ENCODE data around the gene TRA2B. TPM values are rescaled to one million over a fixed set of nuclear protein-coding genes. Genes with fewer than 3 reads are reported as not detected.

Gene TRA2B
- total RNA-seq, 3 donors from 2014 or later: 77.0 to 121 (median 92.0) TPM

GRCh38 chr3:185960522-185961288, 22.9 kb upstream of the TRA2B start:
- intact Hi-C loops (cut with DNase I, micrococcal nuclease): no loop called here
- Histone ChIP-seq H3K9me3 (no peaks in the 10 kb centered on the region), H3K36me3 (ENCODE audit: low read depth) (no peaks in the 10 kb centered on the region), H3K4me3 (no peak overlapping the region), H3K4me1 (ENCODE audit: low read depth) (peaks cover 9% of the 10 kb centered on the region)
- no peak for TF ChIP-seq CTCF (IDR thresholded peaks at IDR 0.05)
- ATAC-seq (peak; percentile 85), DNase-seq (peak in 2 of 3 donors; percentile 44 to 65)

GRCh38 chr3:185959609-185960521, 22.1 kb upstream of the TRA2B start:
- ATAC-seq: peak; percentile 71
- Histone ChIP-seq H3K36me3 (ENCODE audit: low read depth) (no peaks in the 10 kb centered on the region), H3K9me3 (no peaks in the 10 kb centered on the region), H3K4me3 (no peak overlapping the region), H3K4me1 (ENCODE audit: low read depth) (peaks cover 9% of the 10 kb centered on the region)
- TF ChIP-seq CTCF (IDR thresholded peaks at IDR 0.05): no peak
- peak in 2 of 3 donors; percentile 35 to 65 for DNase-seq
- intact Hi-C loops (cut with DNase I, micrococcal nuclease): no loop called here

- Histone ChIP-seq H3K4me3 (no peak overlapping the region), H3K36me3 (ENCODE audit: low read depth) (no peaks in the 10 kb centered on the region), H3K4me1 (ENCODE audit: low read depth) (peaks cover 10% of the 10 kb centered on the region), H3K9me3 (no peaks in the 10 kb centered on the region)
- DNase-seq (peak in 1 of 3 donors; percentile 41), ATAC-seq (peak; percentile 58)
- TF ChIP-seq CTCF (IDR thresholded peaks at IDR 0.05): no peak
- intact Hi-C loops (cut with DNase I, micrococcal nuclease): no loop called here
These were observed 20.8 kb upstream of the TRA2B start for GRCh38 chr3:185958626-185959025.

- no peak for TF ChIP-seq CTCF (IDR thresholded peaks at IDR 0.05)
- ATAC-seq (peak; percentile 2), DNase-seq (peak in 1 of 3 donors; percentile 48)
- intact Hi-C loops (cut with DNase I, micrococcal nuclease): no loop called here
- Histone ChIP-seq H3K4me3 (no peak overlapping the region), H3K4me1 (ENCODE audit: low read depth) (peaks cover 21% of the 10 kb centered on the region), H3K36me3 (ENCODE audit: low read depth) (no peaks in the 10 kb centered on the region), H3K9me3 (no peaks in the 10 kb centered on the region)
These were observed 18.4 kb upstream of the TRA2B start for GRCh38 chr3:185956244-185956643.

- DNase-seq: no peak
- intact Hi-C loops (cut with DNase I, micrococcal nuclease): no loop called here
- TF ChIP-seq CTCF (IDR thresholded peaks at IDR 0.05): no peak
- ATAC-seq: no peak
- Histone ChIP-seq H3K4me1 (ENCODE audit: low read depth) (peaks cover 23% of the 10 kb centered on the region), H3K9me3 (no peaks in the 10 kb centered on the region), H3K4me3 (no peak overlapping the region), H3K36me3 (ENCODE audit: low read depth) (no peaks in the 10 kb centered on the region)
These were observed 16.5 kb upstream of the TRA2B start for GRCh38 chr3:185954366-185954723.

Data from mucosa of descending colon (tissue), 3 donors.